RWPE2 (cell line): ENCODE measurements around the gene ABCC4.

Experiments used
- ATAC-seq: fragments of 200-7000 bp; cut with Tn5 transposase; 3 replicates; pipeline ENCODE4 v1.9.1; 2021; ENCODE audit warnings: low read depth
- DNase-seq: peaks from one replicate; pipeline ENCODE4 v3.0.0-alpha.2; 2020; ENCODE audit warnings: low spot score
- H3K27ac ChIP-seq: fragments of 450-650 bp; 2 replicates; pipeline ENCODE4 v1.5.1; 2017; ENCODE audit warnings: mild to moderate bottlenecking; ENCODE audit not compliant: poor library complexity, severe bottlenecking
- H3K27me3 ChIP-seq: fragments of 250-450 bp; sonication (Bioruptor Pico); 2 replicates; pipeline ENCODE4 v1.5.1; 2021; ENCODE audit warnings: mild to moderate bottlenecking, moderate library complexity; ENCODE audit not compliant: insufficient read depth, poor library complexity, severe bottlenecking
- H3K36me3 ChIP-seq: fragments of 250-450 bp; sonication (Bioruptor Pico); 2 replicates; pipeline ENCODE4 v1.5.1; 2020; ENCODE audit warnings: low read depth, mild to moderate bottlenecking, moderate library complexity
- H3K4me1 ChIP-seq: fragments of 250-450 bp; sonication (Bioruptor Pico); 2 replicates; pipeline ENCODE4 v1.5.1; 2021; ENCODE audit warnings: mild to moderate bottlenecking, moderate library complexity; ENCODE audit not compliant: insufficient read depth, poor library complexity, severe bottlenecking
- H3K4me3 ChIP-seq: fragments of 250-450 bp; sonication (Bioruptor Pico); 2 replicates; pipeline ENCODE4 v1.5.1; 2021; ENCODE audit warnings: mild to moderate bottlenecking, moderate library complexity; ENCODE audit not compliant: severe bottlenecking
- H3K9me3 ChIP-seq: fragments of 250-450 bp; sonication (Bioruptor Pico); 2 replicates; pipeline ENCODE4 v1.5.1; 2021; ENCODE audit warnings: mild to moderate bottlenecking, moderate library complexity; ENCODE audit not compliant: severe bottlenecking
- TF ChIP-seq, protein P1 (sequence below): fragments of 450-650 bp; IDR thresholded peaks from one replicate; pipeline ENCODE4 v1.5.1; 2017; ENCODE audit warnings: mild to moderate bottlenecking, moderate library complexity; ENCODE audit not compliant: poor library complexity, severe bottlenecking

ABCC4 gene

DNA sequence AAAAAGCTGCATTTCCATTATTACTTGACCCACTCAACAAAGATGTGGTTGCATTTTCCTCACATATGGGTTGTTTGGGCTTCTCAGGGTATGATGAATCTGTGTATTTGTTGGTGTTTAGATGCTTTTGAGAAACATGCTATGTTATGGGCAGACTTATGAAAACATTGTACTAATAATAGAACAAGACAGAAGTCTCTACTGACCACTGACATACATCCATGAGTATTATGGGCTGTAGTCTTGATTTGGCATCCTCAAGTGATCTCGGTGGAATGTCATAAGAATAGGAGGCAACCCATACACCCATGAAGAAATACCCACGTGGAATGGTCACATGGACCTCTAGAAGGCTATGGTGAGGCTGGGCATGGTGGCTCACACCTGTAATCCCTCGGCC, 36.3 kb upstream of the ABCC4 start:
- Histone ChIP-seq H3K4me1 (no peaks in the 10 kb centered on the region), H3K4me3 (no peak overlapping the region), H3K9me3 (no peaks in the 10 kb centered on the region), H3K27me3 (no peaks in the 10 kb centered on the region), H3K36me3 (no peaks in the 10 kb centered on the region), H3K27ac (no peak overlapping the region)
- ATAC-seq (no peak), DNase-seq (no peak)
- TF ChIP-seq, protein P1, sequence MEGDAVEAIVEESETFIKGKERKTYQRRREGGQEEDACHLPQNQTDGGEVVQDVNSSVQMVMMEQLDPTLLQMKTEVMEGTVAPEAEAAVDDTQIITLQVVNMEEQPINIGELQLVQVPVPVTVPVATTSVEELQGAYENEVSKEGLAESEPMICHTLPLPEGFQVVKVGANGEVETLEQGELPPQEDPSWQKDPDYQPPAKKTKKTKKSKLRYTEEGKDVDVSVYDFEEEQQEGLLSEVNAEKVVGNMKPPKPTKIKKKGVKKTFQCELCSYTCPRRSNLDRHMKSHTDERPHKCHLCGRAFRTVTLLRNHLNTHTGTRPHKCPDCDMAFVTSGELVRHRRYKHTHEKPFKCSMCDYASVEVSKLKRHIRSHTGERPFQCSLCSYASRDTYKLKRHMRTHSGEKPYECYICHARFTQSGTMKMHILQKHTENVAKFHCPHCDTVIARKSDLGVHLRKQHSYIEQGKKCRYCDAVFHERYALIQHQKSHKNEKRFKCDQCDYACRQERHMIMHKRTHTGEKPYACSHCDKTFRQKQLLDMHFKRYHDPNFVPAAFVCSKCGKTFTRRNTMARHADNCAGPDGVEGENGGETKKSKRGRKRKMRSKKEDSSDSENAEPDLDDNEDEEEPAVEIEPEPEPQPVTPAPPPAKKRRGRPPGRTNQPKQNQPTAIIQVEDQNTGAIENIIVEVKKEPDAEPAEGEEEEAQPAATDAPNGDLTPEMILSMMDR, result no peak

DNA sequence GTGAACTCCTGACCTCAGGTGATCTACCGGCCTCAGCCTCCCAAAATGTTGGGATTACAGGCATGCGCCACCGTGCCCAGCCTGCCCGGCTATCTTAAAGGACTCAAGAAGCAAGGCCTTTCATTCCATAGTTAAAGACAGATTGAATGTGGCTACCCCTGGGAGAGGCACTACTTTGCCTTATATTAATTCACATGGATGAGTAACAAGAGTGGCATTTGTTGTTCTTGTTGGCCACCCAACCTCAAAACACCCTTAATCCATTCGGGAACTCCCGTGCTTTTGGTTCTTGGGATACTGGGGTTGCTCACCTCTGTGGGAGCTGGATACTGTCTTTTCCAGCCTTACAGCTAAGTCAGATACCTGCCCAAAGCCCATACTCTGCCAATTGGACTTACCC, 34.4 kb upstream of the ABCC4 start:
- TF ChIP-seq, protein P1, result no peak
- Histone ChIP-seq H3K27ac (no peak overlapping the region), H3K4me3 (no peak overlapping the region), H3K27me3 (no peaks in the 10 kb centered on the region), H3K9me3 (no peaks in the 10 kb centered on the region), H3K36me3 (no peaks in the 10 kb centered on the region), H3K4me1 (no peaks in the 10 kb centered on the region)
- no peak for DNase-seq
- peak; percentile 41; the same call in 1 of the 3 replicates for ATAC-seq

DNA sequence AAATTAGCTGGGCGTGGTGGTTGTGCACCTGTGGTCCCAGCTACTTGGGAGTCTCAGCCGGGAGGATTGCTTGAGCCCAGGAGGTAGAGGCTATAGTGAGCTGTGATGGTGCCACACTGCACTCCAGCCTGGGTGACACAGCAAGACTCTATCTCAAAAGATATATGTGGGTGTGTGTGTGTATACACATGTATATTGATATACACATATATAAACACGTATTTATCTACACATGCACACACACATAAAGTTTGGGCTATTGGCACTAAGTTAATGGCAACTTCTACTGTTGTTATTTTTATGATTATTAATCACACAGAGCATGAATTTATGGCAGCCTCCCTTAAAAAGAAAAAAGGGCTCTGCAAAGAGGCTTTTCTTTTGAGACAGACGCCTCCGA, 27.1 kb upstream of the ABCC4 start:
- no peaks in the 10 kb centered on the region for H3K27me3 ChIP-seq
- H3K4me1 ChIP-seq, result no peaks in the 10 kb centered on the region
- no peak overlapping the region for H3K4me3 ChIP-seq
- no peak for DNase-seq
- H3K9me3 ChIP-seq, result no peaks in the 10 kb centered on the region
- no peaks in the 10 kb centered on the region for H3K36me3 ChIP-seq
- ATAC-seq, result no peak
- H3K27ac ChIP-seq, result no peak overlapping the region
- TF ChIP-seq, protein P1, result no peak

DNA sequence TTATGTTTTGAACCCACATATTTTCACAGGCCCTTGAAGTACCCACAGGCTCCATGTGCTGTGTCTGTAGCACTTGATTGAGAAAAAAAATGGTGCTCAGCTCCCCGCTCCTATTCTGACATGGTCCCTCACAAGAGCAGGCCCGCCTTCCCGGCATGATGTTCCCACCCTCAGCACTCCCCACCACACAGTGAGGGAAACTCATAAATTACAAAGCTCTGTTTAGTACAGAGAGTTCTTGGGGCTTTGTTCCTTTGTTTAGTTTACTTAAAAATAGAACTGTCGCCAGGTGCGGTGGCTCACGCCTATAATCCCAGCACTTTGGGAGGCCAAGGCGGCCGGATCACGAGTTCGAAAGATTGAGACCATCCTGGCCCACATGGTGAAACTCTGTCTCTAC, 25.9 kb upstream of the ABCC4 start:
- no peaks in the 10 kb centered on the region for H3K9me3 ChIP-seq
- ATAC-seq, result no peak
- no peak overlapping the region for H3K4me3 ChIP-seq
- H3K27ac ChIP-seq, result no peak overlapping the region
- H3K27me3 ChIP-seq, result no peaks in the 10 kb centered on the region
- H3K4me1 ChIP-seq, result no peaks in the 10 kb centered on the region
- no peaks in the 10 kb centered on the region for H3K36me3 ChIP-seq
- TF ChIP-seq, protein P1, result no peak
- no peak for DNase-seq

DNA sequence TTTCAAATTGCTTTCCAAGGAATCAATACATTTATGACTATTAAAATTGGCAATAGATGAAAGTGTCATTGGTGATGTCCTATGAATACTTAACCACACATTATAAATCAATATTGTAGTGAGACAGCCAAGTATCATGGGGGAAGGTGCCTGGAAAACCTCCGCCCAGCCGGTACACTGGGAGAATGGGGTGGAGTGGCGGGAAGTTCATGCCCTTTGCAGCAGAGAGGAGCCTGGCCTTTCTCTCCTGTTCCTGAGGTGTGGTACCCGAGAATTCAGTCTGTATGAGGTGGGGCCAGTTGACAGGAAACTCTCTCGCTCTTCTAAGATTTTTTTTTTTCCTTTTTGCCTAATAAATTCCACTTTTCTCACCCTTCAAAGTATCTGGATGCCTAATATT, 25.4 kb upstream of the ABCC4 start:
- Histone ChIP-seq H3K27me3 (no peaks in the 10 kb centered on the region), H3K27ac (no peak overlapping the region), H3K9me3 (no peaks in the 10 kb centered on the region), H3K4me3 (no peak overlapping the region), H3K4me1 (no peaks in the 10 kb centered on the region), H3K36me3 (no peaks in the 10 kb centered on the region)
- ATAC-seq (no peak), DNase-seq (no peak)
- TF ChIP-seq, protein P1, result no peak
